HepG2 (cell line): ENCODE measurements around the gene ZFYVE28. TPM values are rescaled to one million over a fixed set of nuclear protein-coding genes. Genes with fewer than 3 reads are reported as not detected.
A peak's percentile ranks its signal among the peaks of the same experiment; 100 is the strongest.

Source experiments
- ATAC-seq: fragments of 200-7000 bp; cut with Tn5 transposase; 3 replicates; pipeline ENCODE4 v1.9.1; 2020; ENCODE audit warnings: mild to moderate bottlenecking, moderate library complexity
- BruUV-seq: library from RNA; stranded (reverse); fragments of 400-500 nt; replicated peaks from 2 replicates; lab custom pipeline; 2021; lab: Mats Ljungman, UMichigan
- CTCF ChIA-PET: fragments of 300-600 bp; formaldehyde crosslinking; extraction: SDS; loops from one replicate; lab custom pipeline; 2021; ENCODE audit warnings: low total read pairs, inconsistent platforms, low intra/inter-chr PET ratio; lab: Yijun Ruan, JAX
- POLR2A ChIA-PET: fragments of 350-600 bp; sonication (Branson Sonifier 250); formaldehyde crosslinking; loops from one replicate; lab custom pipeline; 2020; ENCODE audit warnings: antibody characterized with exemption, inconsistent platforms; lab: Yijun Ruan, JAX
- DNase-seq: peaks from one replicate; pipeline ENCODE4 v3.0.0-alpha.2; 2015; ENCODE audit warnings: low spot score
- FAIRE-seq: peaks from 3 replicates; lab custom pipeline; 2011; peaks lifted over from hg19 to GRCh38; lab: Jason Lieb, UNC
- H2AFZ ChIP-seq: one replicate; pipeline ENCODE4 v1.6.1; 2011; ENCODE audit warnings: low read length, inconsistent platforms
- H3K27ac ChIP-seq: fragments of 300-600 bp; 3 replicates; pipeline ENCODE4 v1.8.0; 2011; ENCODE audit warnings: mixed run types, mild to moderate bottlenecking, mixed read lengths, low read length, inconsistent platforms; ENCODE audit not compliant: insufficient read depth; ENCODE audit errors: extremely low read length
- H3K27me3 ChIP-seq, 2 experiments: fragments of 200-600 bp in 1 of 2; 2 replicates in 1 of 2; 3 replicates in 1 of 2; pipeline versions ENCODE4 v1.6.0 to v1.8.0; 2011; ENCODE audit warnings: low read length in 2 of 2, mild to moderate bottlenecking in 2 of 2, moderate library complexity in 2 of 2, inconsistent platforms in 1 of 2; ENCODE audit not compliant: insufficient read depth in 2 of 2, control insufficient read depth in 1 of 2
- H3K36me3 ChIP-seq, 2 experiments: fragments of 200-600 bp in 1 of 2; replicated peaks in 1 of 2; 2 replicates in 1 of 2; 3 replicates in 1 of 2; pipeline versions ENCODE4 v1.5.1 to v1.8.0; 2011; ENCODE audit warnings: low read length in 2 of 2, inconsistent platforms in 1 of 2; ENCODE audit not compliant: insufficient read depth in 2 of 2, control insufficient read depth in 1 of 2
- H3K4me1 ChIP-seq: 2 replicates; pipeline ENCODE4 v1.5.1; 2012; ENCODE audit warnings: low read length, inconsistent platforms; ENCODE audit not compliant: insufficient read depth
- H3K4me2 ChIP-seq: 2 replicates; pipeline ENCODE4 v1.6.0; 2011; ENCODE audit warnings: low read depth, low read length, inconsistent platforms
- H3K4me3 ChIP-seq, 3 experiments: fragments of 200-600 bp in 1 of 3; sonication (generic), shearing (Covaris generic) in 1 of 3; replicated peaks in 1 of 3; 2 replicates each; pipeline ENCODE4 v1.5.1; 2011 to 2016; ENCODE audit warnings: low read length in 3 of 3, inconsistent platforms in 2 of 3, low read depth in 2 of 3, mild to moderate bottlenecking in 2 of 3, control low read depth in 1 of 3, mixed read lengths in 1 of 3; ENCODE audit not compliant: insufficient read depth in 1 of 3
- H3K79me2 ChIP-seq: one replicate; pipeline ENCODE4 v1.6.1; 2011; ENCODE audit warnings: low read length, inconsistent platforms; ENCODE audit not compliant: insufficient read depth
- H3K9ac ChIP-seq: 2 replicates; pipeline ENCODE4 v1.6.0; 2011; ENCODE audit warnings: mild to moderate bottlenecking, low read depth, low read length, inconsistent platforms; ENCODE audit not compliant: insufficient read depth
- H3K9me3 ChIP-seq: 2 replicates; pipeline ENCODE4 v1.5.1; 2012; ENCODE audit warnings: mild to moderate bottlenecking, low read length
- H4K20me1 ChIP-seq: 2 replicates; pipeline ENCODE4 v1.6.0; 2011; ENCODE audit warnings: inconsistent platforms, mild to moderate bottlenecking, low read length, moderate library complexity; ENCODE audit not compliant: insufficient read depth
- ARID2 ChIP-seq: sonication (generic); formaldehyde crosslinking; IDR thresholded peaks from 2 replicates; pipeline ENCODE4 v1.8.1; 2022; ENCODE audit warnings: mild to moderate bottlenecking, missing genetic modification reagents, borderline replicate concordance
- CTCF ChIP-seq: sonication (generic); formaldehyde crosslinking; IDR thresholded peaks from 2 replicates; pipeline ENCODE4 v1.5.0; 2020; ENCODE audit warnings: mild to moderate bottlenecking, missing genetic modification reagents, moderate library complexity
- HMGA1 ChIP-seq: sonication (generic); formaldehyde crosslinking; conservative IDR thresholded peaks from 2 replicates; pipeline ENCODE4 v1.4.0; 2020; ENCODE audit warnings: missing genetic modification reagents
- HMGXB4 ChIP-seq, 2 experiments: sonication (generic) in 1 of 2; formaldehyde crosslinking in 1 of 2; IDR thresholded peaks; 2 replicates each; pipeline versions ENCODE4 v1.4.0 to v1.6.1; 2018 to 2020; ENCODE audit warnings: missing genetic modification reagents in 2 of 2, borderline replicate concordance in 1 of 2, low read depth in 1 of 2, mild to moderate bottlenecking in 1 of 2, missing biosample characterization in 1 of 2
- KLF16 ChIP-seq, 2 experiments: sonication (generic) in 1 of 2; formaldehyde crosslinking in 1 of 2; IDR thresholded peaks; 2 replicates each; pipeline versions ENCODE4 v1.6.1 to v1.8.0; 2016 to 2023; ENCODE audit warnings: missing genetic modification reagents in 2 of 2, missing compliant biosample characterization in 1 of 2
- NPAS2 ChIP-seq: sonication (generic); formaldehyde crosslinking; IDR thresholded peaks from 2 replicates; pipeline ENCODE4 v1.8.0; 2022; ENCODE audit warnings: mild to moderate bottlenecking, missing genetic modification reagents, borderline replicate concordance
- SAP130 ChIP-seq: IDR thresholded peaks from 2 replicates; pipeline ENCODE4 v1.6.1; 2016; ENCODE audit warnings: low read depth
- STAG1 ChIP-seq: sonication (generic); formaldehyde crosslinking; IDR thresholded peaks from 2 replicates; pipeline ENCODE4 v1.4.0; 2020; ENCODE audit warnings: missing genetic modification reagents
- TMF1 ChIP-seq: sonication (generic); formaldehyde crosslinking; IDR thresholded peaks from 2 replicates; pipeline ENCODE4 v1.8.1; 2022; ENCODE audit warnings: low read depth, missing genetic modification reagents
- YY1 ChIP-seq: IDR thresholded peaks from 2 replicates; pipeline ENCODE4 v1.6.1; 2011; ENCODE audit warnings: low read length, low read depth, moderate library complexity, mild to moderate bottlenecking; ENCODE audit not compliant: insufficient read depth, insufficient replicate concordance
- ZNF343 ChIP-seq: sonication (generic); formaldehyde crosslinking; IDR thresholded peaks from 2 replicates; pipeline ENCODE4 v1.4.0; 2020; ENCODE audit warnings: mild to moderate bottlenecking, missing genetic modification reagents
- ZNF484 ChIP-seq: sonication (generic); formaldehyde crosslinking; IDR thresholded peaks from 2 replicates; pipeline ENCODE4 v1.5.1; 2020; ENCODE audit warnings: mild to moderate bottlenecking, low read depth, missing genetic modification reagents, borderline replicate concordance
- ZNF7 ChIP-seq: IDR thresholded peaks from 2 replicates; pipeline ENCODE4 v1.6.1; 2016; ENCODE audit warnings: missing biosample characterization, missing genetic modification reagents
- WGBS: methylation state at CpG from one replicate; pipeline ENCODE4 v1.1.6; 2017; ENCODE audit warnings: low lambda C conversion rate; 5-methylcytosine and 5-hydroxymethylcytosine counted together
- in situ Hi-C: cut with HindIII; loops from 2 replicates; pipeline ENCODE4 v1.10.0; 2017; ENCODE audit warnings: low pct_unique_long_range_greater_than_20kb; ENCODE audit not compliant: extremely low pct_ligation_motif_present
- intact Hi-C: fragments of 100-400 bp; cut with micrococcal nuclease; formaldehyde crosslinking; loops from one replicate; pipeline ENCODE4 v1.10.0; 2022; ENCODE audit not compliant: unreplicated experiment
- polyA plus RNA-seq, 8 experiments: library from polyadenylated mRNA; depleted of rRNA in 3 of 8; stranded (reverse) in 7 of 8; unstranded in 1 of 8; fragments of >200 nt; fragmentation: Illumina TruSeq in 4 of 8; extraction: Trizol in 4 of 8; gene quantifications; 2 replicates each; pipeline versions ENCODE4 v1.2.1 to v1.2.3, GENCODE V29; 2011 to 2016; ENCODE audit warnings: low read depth in 4 of 8, missing spikeins in 1 of 8, mixed read lengths in 1 of 8; ENCODE audit not compliant: insufficient read depth in 1 of 8
- total RNA-seq, 5 experiments: library from RNA; depleted of rRNA; stranded (reverse); fragments of >200 nt; fragmentation: Illumina TruSeq; extraction: Trizol; gene quantifications; 2 replicates each; pipeline ENCODE4 v1.2.3, GENCODE V29; 2016; ENCODE audit warnings: low read depth in 1 of 5
- TF ChIP-seq, protein P1 (sequence below): sonication (generic); formaldehyde crosslinking; IDR thresholded peaks from 2 replicates; pipeline ENCODE4 v1.8.0; 2022; ENCODE audit warnings: mild to moderate bottlenecking, missing genetic modification reagents, moderate library complexity

Gene ZFYVE28
- total and polyA plus RNA-seq, 2 of the 13 experiments (the other 11 are each of a cell fraction or from before 2014, with no cell fraction given): 0.12 to 0.22 TPM

- no peak for TF ChIP-seq HMGXB4 (CRISPR knock-in tag; IDR thresholded peaks at IDR 0.05; ENCODE audit: borderline replicate concordance in 1 of 2, low read depth in 1 of 2)
- TF ChIP-seq YY1: no peak
- no peak for TF ChIP-seq SAP130 (CRISPR knock-in tag)
- TF ChIP-seq KLF16 (CRISPR knock-in tag; IDR thresholded peaks at IDR 0.05): no peak
- TF ChIP-seq ZNF484 (CRISPR knock-in tag): no peak
- TF ChIP-seq, all 625 proteins: peak for 0
These were observed 63.7 kb downstream of the ZFYVE28 start (continued) for GRCh38 chr4:2354760-2355159.

- no peak overlapping the region for H3K27ac ChIP-seq
- FAIRE-seq (no peak), ATAC-seq (peak; percentile 19; the same call in 1 of the 3 replicates), DNase-seq (no peak)
- peaks cover 2 to 35% of the 10 kb centered on the region in 2 experiments; a peak in 4 of 5 replicates for H3K27me3 ChIP-seq
- H3K36me3 ChIP-seq: no peaks in the 10 kb centered on the region
- no peaks in the 10 kb centered on the region for H3K79me2 ChIP-seq
- no peak overlapping the region for H3K4me2 ChIP-seq
- H4K20me1 ChIP-seq: no peaks in the 10 kb centered on the region
- intact Hi-C loops: no loop called here
- no peak overlapping the region for H3K9ac ChIP-seq
- POLR2A ChIA-PET: no interaction called here
- H3K4me1 ChIP-seq: peaks cover 9% of the 10 kb centered on the region
- TF ChIP-seq TMF1 (CRISPR knock-in tag): no peak
- TF ChIP-seq STAG1 (CRISPR knock-in tag): peak; percentile 41
- TF ChIP-seq HMGA1: no peak
- no peak for TF ChIP-seq ZNF343 (CRISPR knock-in tag)
- no peak for TF ChIP-seq ARID2 (CRISPR knock-in tag)
- TF ChIP-seq ZNF7 (CRISPR knock-in tag): no peak
- TF ChIP-seq NPAS2 (CRISPR knock-in tag): no peak
- TF ChIP-seq CTCF (CRISPR knock-in tag): 0 out of 2 replicates have a peak, but pooled peaks have one; percentile 14
- TF ChIP-seq, protein P1, sequence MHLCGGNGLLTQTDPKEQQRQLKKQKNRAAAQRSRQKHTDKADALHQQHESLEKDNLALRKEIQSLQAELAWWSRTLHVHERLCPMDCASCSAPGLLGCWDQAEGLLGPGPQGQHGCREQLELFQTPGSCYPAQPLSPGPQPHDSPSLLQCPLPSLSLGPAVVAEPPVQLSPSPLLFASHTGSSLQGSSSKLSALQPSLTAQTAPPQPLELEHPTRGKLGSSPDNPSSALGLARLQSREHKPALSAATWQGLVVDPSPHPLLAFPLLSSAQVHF (CRISPR knock-in tag): no peak
- no peak overlapping the region for H2AFZ ChIP-seq
- BruUV-seq: no TSS peak
- H3K4me3 ChIP-seq: no peak overlapping the region
- in situ Hi-C loops: no loop called here
- 34% methylated on average over 5 of the region's 6 CpGs for WGBS
- H3K9me3 ChIP-seq: no peaks in the 10 kb centered on the region
- CTCF ChIA-PET: interaction anchor here (0.9 kb wide), 1 partner anchor 134 kb away, joined by 3 read pairs; no protein-coding TSS in a partner anchor
These were observed 64.3 kb downstream of the ZFYVE28 start for GRCh38 chr4:2354118-2354517.
